Spinal cord (tissue), 10 donors: ENCODE measurements around the gene PLA2G4D. TPM values are rescaled to one million over a fixed set of nuclear protein-coding genes. Genes with fewer than 3 reads are reported as not detected.
A peak's percentile ranks its signal among the peaks of the same experiment; 100 is the strongest.

Experiments used
- DNase-seq, 6 donors: peaks; one replicate each; pipeline versions ENCODE4 v3.0.0 to v3.0.0-alpha.2; 2013 to 2015; ENCODE audit warnings: low spot score in 6 of 6, low read depth in 4 of 6
- H3K27ac ChIP-seq: one replicate; pipeline ENCODE4 v1.5.1; 2013; ENCODE audit warnings: low read depth, low read length, control low read depth
- H3K27me3 ChIP-seq: one replicate; pipeline ENCODE4 v1.6.1; 2013; ENCODE audit warnings: low read length; ENCODE audit not compliant: control insufficient read depth, insufficient read depth
- H3K36me3 ChIP-seq: one replicate; pipeline ENCODE4 v1.6.1; 2013; ENCODE audit warnings: low read length; ENCODE audit not compliant: control insufficient read depth, insufficient read depth
- H3K4me1 ChIP-seq: one replicate; pipeline ENCODE4 v1.6.1; 2013; ENCODE audit warnings: low read length; ENCODE audit not compliant: control insufficient read depth, insufficient read depth
- H3K4me3 ChIP-seq: one replicate; pipeline ENCODE4 v1.5.1; 2013; ENCODE audit warnings: low read depth, low read length, control low read depth
- H3K9me3 ChIP-seq: one replicate; pipeline ENCODE4 v1.6.1; 2013; ENCODE audit warnings: low read length; ENCODE audit not compliant: control insufficient read depth, insufficient read depth
- WGBS: methylation state at CpG from one replicate; pipeline ENCODE4 v1.1.5; 2013; ENCODE audit warnings: missing lambda C conversion rate; ENCODE audit not compliant: insufficient coverage; 5-methylcytosine and 5-hydroxymethylcytosine counted together
- polyA plus RNA-seq, 2 donors: library from polyadenylated mRNA; unstranded; fragments of 120-200 nt; gene quantifications; one replicate each; pipeline ENCODE4 v1.2.1, GENCODE V29; 2013; ENCODE audit not compliant: insufficient read length in 2 of 2
- total RNA-seq, 2 donors: library from RNA; depleted of rRNA in 1 of 2; stranded (reverse); fragments of 120-200 nt in 1 of 2; fragments of >200 nt in 1 of 2; gene quantifications; one replicate each; pipeline versions ENCODE4 v1.2.3 to v1.2.4, GENCODE V29; 2013 to 2014
- donor health status: healthy.

Gene PLA2G4D
- total and polyA plus RNA-seq, 4 donors = 0.06 to 0.26 (median 0.10) TPM

GRCh38 chr15:42108189-42108588 lies 13.8 kb upstream of the PLA2G4D start:
- Histone ChIP-seq H3K4me3 (no peak overlapping the region), H3K36me3 (no peaks in the 10 kb centered on the region), H3K27ac (no peak overlapping the region), H3K9me3 (no peaks in the 10 kb centered on the region), H3K4me1 (peaks cover 4% of the 10 kb centered on the region), H3K27me3 (no peaks in the 10 kb centered on the region)
- DNase-seq = no peak

- WGBS = 29% methylated on average over 4 of the region's 7 CpGs
- Histone ChIP-seq H3K4me3 (no peak overlapping the region), H3K9me3 (no peaks in the 10 kb centered on the region), H3K27me3 (no peaks in the 10 kb centered on the region), H3K36me3 (no peaks in the 10 kb centered on the region), H3K27ac (no peak overlapping the region), H3K4me1 (peaks cover 4% of the 10 kb centered on the region)
- DNase-seq = peak in 2 of 6 donors; percentile 81 to 82
Observed at GRCh38 chr15:42107473-42107872, 13.1 kb upstream of the PLA2G4D start.

- WGBS = 82% methylated on average over 3 of the region's 5 CpGs
- peaks cover 4% of the 10 kb centered on the region for H3K4me1 ChIP-seq
- no peaks in the 10 kb centered on the region for H3K9me3 ChIP-seq
- no peak overlapping the region for H3K27ac ChIP-seq
- no peak overlapping the region for H3K4me3 ChIP-seq
- no peaks in the 10 kb centered on the region for H3K36me3 ChIP-seq
- H3K27me3 ChIP-seq = no peaks in the 10 kb centered on the region
- DNase-seq = no peak
Observed at GRCh38 chr15:42106288-42106687, 11.9 kb upstream of the PLA2G4D start.

GRCh38 chr15:42104095-42104891 lies 9.9 kb upstream of the PLA2G4D start:
- no peak overlapping the region for H3K27ac ChIP-seq
- H3K9me3 ChIP-seq = no peaks in the 10 kb centered on the region
- WGBS = 97% methylated on average over 8 of the region's 11 CpGs
- peaks cover 4% of the 10 kb centered on the region for H3K4me1 ChIP-seq
- no peaks in the 10 kb centered on the region for H3K36me3 ChIP-seq
- no peak overlapping the region for H3K4me3 ChIP-seq
- no peaks in the 10 kb centered on the region for H3K27me3 ChIP-seq
- DNase-seq = no peak

GRCh38 chr15:42102646-42103235 lies 8.4 kb upstream of the PLA2G4D start:
- Histone ChIP-seq H3K4me3 (no peak overlapping the region), H3K27me3 (no peaks in the 10 kb centered on the region), H3K27ac (no peak overlapping the region), H3K4me1 (peaks cover 4% of the 10 kb centered on the region), H3K36me3 (no peaks in the 10 kb centered on the region), H3K9me3 (no peaks in the 10 kb centered on the region)
- 60% methylated on average over 2 of the region's 6 CpGs for WGBS
- DNase-seq = no peak

GRCh38 chr15:42101861-42102260 lies 7.5 kb upstream of the PLA2G4D start:
- Histone ChIP-seq H3K9me3 (no peaks in the 10 kb centered on the region), H3K4me3 (no peak overlapping the region), H3K4me1 (no peaks in the 10 kb centered on the region), H3K27me3 (no peaks in the 10 kb centered on the region), H3K27ac (no peak overlapping the region), H3K36me3 (no peaks in the 10 kb centered on the region)
- DNase-seq = no peak
- WGBS = no CpG with 5 or more reads among the region's 1 CpG

- Histone ChIP-seq H3K4me1 (no peaks in the 10 kb centered on the region), H3K36me3 (no peaks in the 10 kb centered on the region), H3K9me3 (no peaks in the 10 kb centered on the region), H3K4me3 (no peak overlapping the region), H3K27ac (no peak overlapping the region), H3K27me3 (no peaks in the 10 kb centered on the region)
- 94% methylated on average over 6 of the region's 8 CpGs for WGBS
- no peak for DNase-seq
Observed at GRCh38 chr15:42100021-42100800, 5.8 kb upstream of the PLA2G4D start.

- no peaks in the 10 kb centered on the region for H3K9me3 ChIP-seq
- DNase-seq = no peak
- 91% methylated on average over 3 of the region's 5 CpGs for WGBS
- no peaks in the 10 kb centered on the region for H3K36me3 ChIP-seq
- H3K27ac ChIP-seq = no peak overlapping the region
- H3K27me3 ChIP-seq = no peaks in the 10 kb centered on the region
- no peak overlapping the region for H3K4me3 ChIP-seq
- peaks cover 8% of the 10 kb centered on the region for H3K4me1 ChIP-seq
Observed at GRCh38 chr15:42097018-42097417, 2.7 kb upstream of the PLA2G4D start.

GRCh38 chr15:42093966-42094365 lies 396 bp downstream of the PLA2G4D start:
- H3K9me3 ChIP-seq = no peaks in the 10 kb centered on the region
- H3K4me1 ChIP-seq = peaks cover 8% of the 10 kb centered on the region
- no peaks in the 10 kb centered on the region for H3K36me3 ChIP-seq
- WGBS = 93% methylated on average over 3 of the region's 7 CpGs
- H3K27ac ChIP-seq = no peak overlapping the region
- no peak for DNase-seq
- H3K27me3 ChIP-seq = no peaks in the 10 kb centered on the region
- H3K4me3 ChIP-seq = no peak overlapping the region
